Astrocyte (in vitro differentiated cells and primary cell): Measurements from ENCODE around the gene SNTB2.

Experiments used
- EZH2 ChIP-seq: IDR thresholded peaks from 2 replicates; pipeline ENCODE4 v1.6.1; 2012; ENCODE audit warnings: mild to moderate bottlenecking, low read length, inconsistent platforms; ENCODE audit not compliant: insufficient read depth
- TF ChIP-seq, protein P1 (sequence below): IDR thresholded peaks from 2 replicates; pipeline ENCODE4 v1.5.1; 2011; ENCODE audit warnings: low read depth, mild to moderate bottlenecking, inconsistent platforms, low read length, moderate library complexity; ENCODE audit not compliant: insufficient read depth

DNA sequence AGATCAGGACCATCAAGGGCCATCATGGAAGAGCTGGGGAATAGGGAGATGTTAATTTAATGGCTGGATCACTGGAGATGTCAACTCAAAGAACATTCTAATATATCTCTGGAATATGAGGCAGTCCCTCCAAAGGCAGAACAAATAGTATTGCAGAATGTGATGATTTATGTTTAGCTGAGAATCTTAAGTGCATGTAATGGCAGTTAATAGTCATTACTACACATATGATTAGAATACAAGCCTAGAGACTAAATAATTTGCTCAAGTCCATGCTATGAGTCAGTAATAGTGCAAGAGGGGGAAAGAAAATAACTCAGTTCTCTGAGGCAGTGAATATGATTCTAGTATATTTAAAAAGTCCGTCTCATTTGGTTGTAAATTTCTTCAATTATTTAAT lies 32.3 kb downstream of the SNTB2 start:
- TF ChIP-seq, protein P1, sequence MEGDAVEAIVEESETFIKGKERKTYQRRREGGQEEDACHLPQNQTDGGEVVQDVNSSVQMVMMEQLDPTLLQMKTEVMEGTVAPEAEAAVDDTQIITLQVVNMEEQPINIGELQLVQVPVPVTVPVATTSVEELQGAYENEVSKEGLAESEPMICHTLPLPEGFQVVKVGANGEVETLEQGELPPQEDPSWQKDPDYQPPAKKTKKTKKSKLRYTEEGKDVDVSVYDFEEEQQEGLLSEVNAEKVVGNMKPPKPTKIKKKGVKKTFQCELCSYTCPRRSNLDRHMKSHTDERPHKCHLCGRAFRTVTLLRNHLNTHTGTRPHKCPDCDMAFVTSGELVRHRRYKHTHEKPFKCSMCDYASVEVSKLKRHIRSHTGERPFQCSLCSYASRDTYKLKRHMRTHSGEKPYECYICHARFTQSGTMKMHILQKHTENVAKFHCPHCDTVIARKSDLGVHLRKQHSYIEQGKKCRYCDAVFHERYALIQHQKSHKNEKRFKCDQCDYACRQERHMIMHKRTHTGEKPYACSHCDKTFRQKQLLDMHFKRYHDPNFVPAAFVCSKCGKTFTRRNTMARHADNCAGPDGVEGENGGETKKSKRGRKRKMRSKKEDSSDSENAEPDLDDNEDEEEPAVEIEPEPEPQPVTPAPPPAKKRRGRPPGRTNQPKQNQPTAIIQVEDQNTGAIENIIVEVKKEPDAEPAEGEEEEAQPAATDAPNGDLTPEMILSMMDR, result no peak
- no peak for TF ChIP-seq EZH2
